ENCODE data around the gene CORT. TPM values are rescaled to one million over a fixed set of nuclear protein-coding genes. Genes with fewer than 3 reads are reported as not detected.
A peak's percentile ranks its signal among the peaks of the same experiment; 100 is the strongest.

The CORT gene
- polyA plus RNA-seq, 5 donors: 1.4 to 2.0 (median 1.8) TPM

DNA sequence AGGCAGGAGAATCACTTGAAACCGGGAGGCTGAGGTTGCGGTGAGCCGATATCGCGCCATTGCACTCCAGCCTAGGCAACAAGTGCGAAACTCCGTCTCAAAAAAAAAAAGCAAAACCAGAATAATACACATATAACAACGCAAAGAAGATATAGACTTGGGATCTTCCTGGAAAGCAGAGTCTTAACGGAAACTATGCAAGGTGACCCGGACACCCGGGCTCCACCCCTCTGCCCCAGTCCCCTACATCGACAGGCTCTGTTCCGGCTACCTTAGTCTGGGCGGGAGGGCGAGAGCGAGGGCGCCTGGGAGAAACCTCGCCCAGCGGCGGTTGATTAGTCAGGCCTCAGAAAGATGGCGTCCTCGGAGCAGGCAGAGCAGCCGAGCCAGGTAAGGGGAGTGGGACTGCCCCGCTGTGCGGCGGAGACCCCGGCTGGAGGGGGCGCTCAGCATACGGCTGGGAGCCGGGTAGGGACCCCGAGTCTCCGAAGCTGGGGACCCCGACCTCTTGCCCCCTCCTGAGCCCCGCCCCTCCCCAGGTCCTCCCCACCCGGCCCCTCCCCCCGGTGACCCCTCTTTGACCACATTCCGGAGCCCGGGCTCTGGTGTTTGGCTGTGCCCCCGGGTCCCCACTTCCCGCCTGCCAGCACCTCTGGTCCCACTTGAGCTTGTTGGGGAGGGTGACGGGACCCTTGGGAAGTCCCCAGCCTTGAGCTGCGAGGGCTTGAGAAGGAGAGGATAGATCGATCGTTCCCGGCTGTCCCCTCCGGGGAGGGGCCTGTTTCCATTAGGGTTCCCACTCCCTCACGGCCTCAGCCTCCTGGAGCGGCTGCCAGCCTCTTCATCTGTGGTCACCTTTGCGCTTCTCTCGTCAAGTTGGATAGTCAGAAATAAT, 25.0 kb downstream of the CORT start, which contains the start of gene PEX14:
PEX14 (plus strand) TSS at position 338 of the 895 bp plus-strand sequence; CDS start at position 355, 17 bp downstream.
- peak; percentile 73 to 78 for DNase-seq

DNA sequence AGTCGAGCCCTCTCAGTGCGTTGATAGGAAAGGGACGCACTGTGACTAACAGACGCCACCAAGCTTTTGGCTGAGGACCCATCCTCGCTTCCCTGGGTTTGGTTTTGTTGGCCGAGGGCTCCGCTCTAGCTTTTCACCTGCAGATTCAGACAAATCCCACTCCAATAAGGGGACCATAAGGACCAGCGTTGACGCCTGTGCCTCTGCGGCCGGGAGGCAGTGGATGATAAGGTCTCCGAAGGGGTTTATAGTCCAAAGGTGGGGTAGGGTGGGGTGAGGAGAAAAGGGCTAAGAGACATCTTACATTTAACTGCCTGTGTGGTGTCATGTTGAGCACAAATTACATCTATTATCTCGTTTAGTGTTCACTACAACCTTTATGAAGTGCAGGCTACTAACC, 25.7 kb downstream of the CORT start:
- no peak for DNase-seq

DNA sequence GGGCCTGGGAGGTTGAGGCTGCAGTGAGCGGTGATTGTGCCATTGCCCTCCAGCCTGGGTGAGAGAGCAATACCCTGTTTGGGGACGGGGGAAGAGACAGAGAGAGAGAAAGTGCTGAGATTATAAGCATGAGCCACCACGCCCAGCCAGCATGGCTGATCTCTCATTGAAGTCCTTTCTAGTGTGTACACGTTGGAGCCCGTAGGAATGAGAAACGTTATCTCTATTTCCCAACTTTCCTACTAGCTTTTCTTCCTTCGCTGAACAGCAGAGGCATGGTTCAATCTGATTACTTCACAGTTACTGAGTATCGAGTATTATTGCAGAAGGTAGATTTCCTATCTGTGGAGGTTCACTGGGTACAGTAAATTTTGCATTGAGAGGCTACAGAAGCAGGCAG, 29.5 kb downstream of the CORT start:
- no peak for DNase-seq

DNA sequence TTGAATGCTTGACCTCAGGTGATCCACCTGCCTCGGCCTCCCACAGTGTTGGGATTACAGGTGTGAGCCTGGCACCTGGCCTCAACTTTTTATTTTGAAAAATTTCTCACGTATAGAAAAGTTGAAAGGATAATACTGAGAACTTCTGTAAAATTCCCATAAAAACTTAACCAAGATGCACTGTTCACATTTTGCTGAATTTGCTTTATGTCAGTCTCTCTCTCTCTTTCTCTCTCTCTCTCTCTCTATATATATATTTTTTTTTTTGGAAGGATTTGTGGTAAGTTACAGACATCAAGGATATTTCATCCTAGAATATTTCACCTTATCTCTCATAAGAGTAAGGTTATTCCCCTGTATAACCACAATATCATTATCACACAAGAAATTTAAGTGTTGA, 30.8 kb downstream of the CORT start:
- no peak for DNase-seq

DNA sequence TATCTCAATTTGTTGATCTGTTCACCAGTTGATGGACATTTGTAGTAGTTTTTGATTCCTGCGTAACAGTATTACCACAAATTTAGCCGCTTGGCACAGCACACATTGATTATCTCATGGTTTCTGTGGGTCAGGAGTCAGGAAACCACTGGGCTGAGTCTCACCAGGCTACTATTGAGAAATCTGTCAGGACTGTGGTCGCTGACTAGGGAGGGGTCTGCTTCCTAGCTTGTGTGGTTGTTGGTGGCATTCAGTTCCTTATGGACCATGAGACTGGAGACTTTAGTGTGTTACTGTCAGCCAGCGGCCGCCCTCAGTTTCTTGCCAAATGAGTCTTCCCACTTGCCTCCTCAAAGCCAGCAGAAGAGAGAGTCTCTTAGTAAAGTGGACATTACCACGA, 34.7 kb downstream of the CORT start:
- DNase-seq: no peak

DNA sequence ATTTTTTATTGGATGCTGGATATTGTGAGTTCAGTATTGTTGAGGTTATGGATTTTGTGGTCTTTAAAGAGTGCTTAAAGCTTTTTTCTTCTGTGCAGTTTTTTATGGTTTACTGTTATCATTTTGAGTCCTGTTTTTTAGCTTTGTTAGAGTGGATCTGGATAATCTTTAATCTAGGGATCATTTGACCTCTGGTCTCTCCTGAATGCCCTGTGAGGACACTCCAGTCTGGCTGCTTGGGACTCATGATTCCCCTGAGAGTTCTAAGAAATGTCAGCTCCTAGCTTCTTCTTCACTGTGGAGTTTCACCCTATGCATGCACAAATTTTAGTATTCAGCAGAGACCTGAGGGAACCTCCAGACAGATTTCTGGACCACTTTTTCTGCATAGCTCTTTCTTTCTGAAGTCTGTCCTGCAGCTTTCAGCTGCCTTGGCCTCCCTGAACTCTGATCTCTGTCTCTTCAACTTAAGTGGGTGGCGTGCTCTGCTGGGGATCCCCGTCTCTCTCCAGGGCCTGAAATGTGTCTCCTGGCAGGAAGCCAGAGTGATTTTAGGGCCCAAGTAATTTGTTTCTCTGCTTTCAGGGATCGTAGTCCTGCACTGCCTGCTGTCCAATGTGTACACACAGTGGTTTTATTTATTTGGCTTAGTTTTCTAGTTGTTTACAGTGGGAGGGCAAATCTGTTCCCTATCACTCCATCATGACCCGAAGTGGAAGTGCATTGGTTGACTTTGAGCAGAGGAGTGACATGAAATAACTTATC, 39.6 kb downstream of the CORT start:
- DNase-seq: no peak

DNA sequence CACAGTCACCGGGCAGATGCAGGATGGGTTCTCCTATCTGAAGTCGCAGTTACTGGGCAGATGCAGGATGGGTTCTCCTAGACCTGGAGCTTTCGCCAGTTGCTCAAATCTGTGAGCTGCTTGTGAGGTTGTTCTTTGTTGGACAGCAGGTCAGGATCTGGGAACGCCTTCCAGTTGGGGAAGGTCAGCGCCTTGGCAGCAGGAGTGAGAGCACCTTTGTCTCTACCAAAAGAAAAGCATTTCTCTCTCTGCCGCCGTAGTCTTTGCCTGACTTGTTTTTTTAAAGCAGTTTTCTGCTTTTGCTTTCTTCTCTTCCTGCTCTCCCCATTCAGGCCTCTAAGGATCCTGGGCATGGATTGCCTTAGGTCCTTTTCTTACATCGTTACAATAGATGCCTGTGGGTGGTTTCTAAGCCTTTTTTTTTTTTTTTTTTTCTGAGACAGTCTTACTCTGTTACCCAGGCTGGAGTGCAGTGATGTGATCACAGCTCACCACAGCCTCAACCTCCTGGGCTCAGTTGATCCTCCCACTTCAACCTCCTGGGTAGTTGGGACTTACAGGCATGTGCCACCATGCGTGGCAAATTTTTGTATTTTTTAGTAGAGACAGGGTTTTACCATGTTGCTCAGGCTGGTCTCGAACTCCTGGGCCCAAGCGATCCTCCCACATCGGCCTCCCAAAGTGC, 40.6 kb downstream of the CORT start:
- DNase-seq: no peak

DNA sequence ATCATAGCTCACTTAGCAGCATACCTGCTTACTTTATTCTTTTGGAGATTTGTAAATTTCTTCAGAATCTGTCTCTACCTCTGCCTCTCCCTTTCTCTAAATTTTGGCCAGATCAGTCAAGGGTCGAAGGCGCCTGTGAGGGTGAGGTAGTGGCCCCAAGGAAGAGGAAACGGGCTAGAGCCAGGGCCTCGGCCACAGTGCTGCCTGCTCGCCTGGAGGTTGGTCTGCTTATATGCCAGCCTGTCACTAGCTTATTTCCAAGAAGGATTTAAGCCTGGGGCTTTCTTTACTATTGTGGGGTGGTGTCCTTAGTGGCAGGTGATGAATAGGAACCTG, 44.6 kb downstream of the CORT start:
- DNase-seq: no peak

DNA sequence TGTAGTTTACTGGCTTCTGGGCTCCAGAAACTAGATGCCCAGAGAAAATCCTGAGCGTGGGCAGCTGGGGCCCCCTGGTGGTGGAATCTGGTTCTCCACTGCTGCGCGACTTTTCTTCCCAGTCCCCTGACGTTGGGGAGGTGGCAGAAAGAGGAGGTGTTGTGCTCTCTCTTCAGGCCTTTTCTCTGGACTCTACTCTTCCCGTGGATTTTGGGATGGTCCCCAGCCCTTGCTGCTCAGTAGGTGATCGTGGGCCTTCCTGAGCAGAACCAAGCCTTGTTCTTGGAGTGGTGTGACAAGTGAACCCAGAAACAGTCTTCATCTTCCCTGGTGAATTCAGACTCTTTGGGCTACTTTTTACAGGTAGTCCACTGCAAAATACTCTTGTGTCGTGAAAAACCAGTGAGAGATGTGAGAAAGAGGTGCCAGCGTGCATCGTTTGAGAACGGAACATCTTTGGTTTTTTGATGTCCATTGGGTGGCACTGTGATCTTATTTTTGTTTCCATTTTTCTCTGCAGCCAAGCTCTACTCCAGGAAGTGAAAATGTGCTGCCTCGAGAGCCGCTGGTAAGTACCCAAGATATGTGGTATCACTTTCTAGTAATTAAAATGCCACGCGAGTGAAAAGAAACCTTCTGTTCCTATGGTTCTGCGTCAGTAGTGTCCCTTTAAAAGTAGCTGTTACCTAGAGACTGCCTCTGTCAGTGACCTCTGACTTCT, 45.1 kb downstream of the CORT start:
- peak in 1 of 2 donors; percentile 55 for DNase-seq

DNA sequence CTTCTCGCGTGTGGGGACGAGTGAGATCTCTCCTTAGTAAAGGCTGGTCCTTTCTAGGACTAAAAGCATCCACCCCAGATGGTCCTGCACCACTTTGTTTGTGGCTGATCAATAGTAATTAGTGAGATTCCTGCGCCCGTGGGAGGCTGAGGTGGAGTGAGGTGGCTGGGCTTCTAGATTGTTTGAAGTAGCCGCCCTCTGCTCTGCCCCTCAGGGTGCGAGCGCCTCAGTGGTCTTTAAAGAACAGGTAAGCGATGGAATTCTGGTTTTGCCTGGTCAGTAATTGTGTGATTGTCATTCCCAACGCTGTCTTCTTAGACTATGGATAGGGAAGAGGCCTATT, 45.6 kb downstream of the CORT start:
- DNase-seq: no peak

DNA sequence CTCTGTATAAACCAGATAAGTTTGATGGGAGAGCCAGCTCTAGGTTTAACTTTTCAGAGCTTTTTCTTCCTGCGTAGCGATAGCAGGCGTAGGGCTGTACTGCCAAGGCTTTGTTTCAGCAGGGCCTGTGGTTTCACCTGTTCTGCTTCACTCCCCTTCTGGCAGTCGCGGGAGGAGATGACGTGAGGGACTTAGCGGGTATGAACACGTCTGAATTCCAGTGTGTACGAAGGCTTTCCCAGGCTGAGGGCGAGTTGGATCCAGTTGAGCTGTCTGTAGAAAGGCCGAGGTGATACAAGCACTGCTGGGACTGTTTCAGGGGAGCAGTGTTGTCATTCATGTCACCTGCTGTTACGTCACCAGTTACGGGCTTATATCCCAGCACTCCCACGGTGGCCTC, 46.1 kb downstream of the CORT start:
- no peak for DNase-seq

DNA sequence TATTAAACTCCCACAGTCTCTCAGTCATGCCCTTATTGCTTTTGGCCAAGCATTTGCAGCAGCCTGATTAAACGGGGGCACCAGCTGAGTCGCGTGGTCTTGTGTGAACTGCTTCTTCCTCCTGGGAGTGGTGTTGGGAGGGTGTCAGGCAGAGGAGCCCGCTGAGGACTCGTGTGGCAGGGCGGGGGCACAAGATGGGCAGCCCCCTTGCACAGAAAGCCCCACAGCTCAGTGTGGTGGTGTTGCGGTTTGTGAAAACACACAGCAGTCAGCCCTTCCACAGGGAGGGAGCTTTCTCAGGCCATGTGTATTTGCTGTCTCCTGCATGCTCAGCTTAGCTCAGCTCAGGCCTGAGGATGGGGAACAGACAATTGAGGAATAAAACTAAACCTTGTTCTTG, 47.3 kb downstream of the CORT start:
- no peak for DNase-seq

DNA sequence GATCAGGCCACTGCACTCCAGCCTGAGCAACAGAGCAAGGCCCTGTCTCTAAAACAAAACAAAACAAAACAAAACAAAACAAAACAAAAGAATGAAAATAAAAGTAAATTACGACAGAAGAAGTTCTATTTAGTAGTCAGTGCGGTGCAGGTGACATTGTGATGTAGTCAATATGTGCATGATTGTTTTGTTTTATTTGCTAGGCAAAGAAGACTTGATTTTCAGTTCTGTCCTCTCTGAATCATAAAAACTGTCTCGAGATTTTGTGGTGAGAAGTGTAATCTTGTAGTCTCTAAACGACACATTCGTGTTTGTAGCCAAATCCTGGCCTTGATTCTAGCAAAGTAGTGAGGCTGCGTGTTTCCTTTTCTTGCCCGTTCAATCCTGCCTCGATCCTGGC, 48.4 kb downstream of the CORT start:
- no peak for DNase-seq

Other genes starting within 250 kb of the CORT start
- gene KIF1B, start 239.5 kb upstream of the CORT start, polyA plus RNA-seq (ENCODE audit: insufficient read depth in 1 of 5, insufficient read length in 5 of 5, low replicate concordance in 1 of 5): 10 to 100 TPM; 27.9 to 37.9 (median 35.2) TPM
- gene PGD, start 51.0 kb upstream of the CORT start, polyA plus RNA-seq (ENCODE audit: insufficient read depth in 1 of 5, insufficient read length in 5 of 5, low replicate concordance in 1 of 5): 100 to 1,000 TPM; 134 to 178 (median 152) TPM
- 10 to 100 TPM; 18.5 to 26.7 (median 21.0) TPM for gene CENPS, start 19.6 kb upstream of the CORT start, polyA plus RNA-seq (ENCODE audit: insufficient read depth in 1 of 5, insufficient read length in 5 of 5, low replicate concordance in 1 of 5)
- 10 to 100 TPM; 36.2 to 43.1 (median 40.4) TPM for gene DFFA, start 22.5 kb downstream of the CORT start, polyA plus RNA-seq (ENCODE audit: insufficient read depth in 1 of 5, insufficient read length in 5 of 5, low replicate concordance in 1 of 5)
- 10 to 100 TPM; 15.0 to 23.4 (median 19.9) TPM for gene PEX14, start 24.9 kb downstream of the CORT start, polyA plus RNA-seq (ENCODE audit: insufficient read depth in 1 of 5, insufficient read length in 5 of 5, low replicate concordance in 1 of 5)

Data from right lung (tissue), 5 donors.